Measurements from ENCODE around the gene ST8SIA2.
"Not testable (repeated sequence)": the region's sequence is repeated elsewhere in the genome, so short reads cannot be mapped to it uniquely, and the experiment has no call there.

Gene ST8SIA2

DNA sequence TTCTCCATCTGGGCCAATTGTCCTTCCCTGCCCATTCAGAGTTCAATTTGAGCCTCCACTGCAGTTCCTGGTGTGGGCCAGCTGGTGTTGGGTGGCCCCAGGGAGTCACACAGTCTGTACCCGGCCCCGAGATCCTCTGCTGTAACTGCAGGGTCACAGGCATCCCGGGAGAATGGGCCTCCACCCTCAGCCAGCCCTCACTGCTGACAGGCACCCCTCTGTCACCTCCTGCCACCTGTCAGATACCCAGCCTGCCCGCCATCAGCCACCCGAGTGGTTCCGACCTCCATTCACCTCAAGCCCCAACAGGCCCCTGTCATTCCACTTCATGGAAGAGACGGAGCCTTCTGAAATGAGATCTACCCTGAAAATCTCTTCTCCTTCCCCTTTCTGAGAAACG lies 73.2 kb downstream of the ST8SIA2 start:
- H3K9me3 Mint-ChIP-seq, result no peaks in the 10 kb centered on the region
- H3K4me3 Mint-ChIP-seq, result no peak overlapping the region
- no peak for TF ChIP-seq CTCF (IDR thresholded peaks at IDR 0.05; ENCODE audit: unreplicated experiment in 3 of 3)
- no peak overlapping the region for H3K27ac Mint-ChIP-seq
- H3K27me3 Mint-ChIP-seq (ENCODE audit: low read depth), result no peaks in the 10 kb centered on the region
- no peaks in the 10 kb centered on the region for H3K4me1 Mint-ChIP-seq
- peaks cover 27% of the 10 kb centered on the region for H3K36me3 Mint-ChIP-seq (ENCODE audit: low read depth)

DNA sequence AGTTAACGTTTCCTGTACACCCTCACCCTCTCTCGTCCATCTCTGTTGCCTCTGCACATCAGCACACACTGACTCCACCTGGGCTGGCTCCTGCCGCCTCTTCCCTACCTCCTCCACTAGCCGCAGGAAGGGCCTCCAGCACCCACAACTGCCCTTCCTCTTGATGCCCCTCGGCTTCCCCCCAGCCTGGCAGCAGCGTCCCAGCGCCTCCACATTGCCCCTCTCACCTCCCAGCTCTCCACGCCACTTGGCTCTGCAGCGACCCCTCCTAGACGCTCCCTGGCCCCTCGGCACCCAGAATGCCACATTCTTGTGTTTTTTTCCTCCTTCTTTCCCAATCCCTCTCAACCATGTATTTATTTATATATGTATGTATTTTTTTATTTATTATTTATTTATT lies 73.6 kb downstream of the ST8SIA2 start:
- H3K4me1 Mint-ChIP-seq, result no peaks in the 10 kb centered on the region
- no peak for TF ChIP-seq CTCF (IDR thresholded peaks at IDR 0.05; ENCODE audit: unreplicated experiment in 3 of 3)
- no peak overlapping the region for H3K4me3 Mint-ChIP-seq
- no peaks in the 10 kb centered on the region for H3K9me3 Mint-ChIP-seq
- no peak overlapping the region for H3K27ac Mint-ChIP-seq
- no peaks in the 10 kb centered on the region for H3K27me3 Mint-ChIP-seq (ENCODE audit: low read depth)
- H3K36me3 Mint-ChIP-seq (ENCODE audit: low read depth), result peaks cover 27% of the 10 kb centered on the region

DNA sequence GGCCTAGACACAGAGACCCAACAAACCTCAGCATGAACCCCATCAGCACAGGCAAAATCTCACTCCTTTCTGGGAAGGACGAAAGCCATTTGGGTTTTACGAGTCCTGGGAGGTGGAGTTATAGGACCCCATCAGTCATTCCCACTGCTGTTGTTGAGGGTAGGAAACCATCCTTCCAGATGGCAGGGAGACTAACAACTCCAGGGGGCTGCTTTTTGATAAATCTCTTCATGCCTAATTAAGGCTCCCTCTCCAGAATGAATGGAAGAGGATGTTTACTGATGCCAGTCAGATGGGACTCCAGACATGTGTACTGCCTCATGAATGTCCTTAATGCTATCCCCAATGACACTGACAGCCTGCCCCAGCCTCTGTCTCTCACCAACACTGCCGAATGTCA lies 75.3 kb downstream of the ST8SIA2 start:
- H3K9me3 Mint-ChIP-seq, result no peaks in the 10 kb centered on the region
- no peak for TF ChIP-seq CTCF (IDR thresholded peaks at IDR 0.05; ENCODE audit: unreplicated experiment in 3 of 3)
- peaks cover 23% of the 10 kb centered on the region for H3K36me3 Mint-ChIP-seq (ENCODE audit: low read depth)
- H3K27ac Mint-ChIP-seq, result no peak overlapping the region
- no peak overlapping the region for H3K4me3 Mint-ChIP-seq
- no peaks in the 10 kb centered on the region for H3K27me3 Mint-ChIP-seq (ENCODE audit: low read depth)
- no peaks in the 10 kb centered on the region for H3K4me1 Mint-ChIP-seq

- Mint-ChIP-seq H3K4me1 (no peaks in the 10 kb centered on the region), H3K27ac (no peak overlapping the region), H3K9me3 (no peaks in the 10 kb centered on the region), H3K36me3 (ENCODE audit: low read depth) (peaks cover 13% of the 10 kb centered on the region), H3K27me3 (ENCODE audit: low read depth) (peaks cover 6% of the 10 kb centered on the region), H3K4me3 (no peak overlapping the region)
- no peak for TF ChIP-seq CTCF (IDR thresholded peaks at IDR 0.05; ENCODE audit: unreplicated experiment in 3 of 3)
Measured at GRCh38 chr15:92471288-92471687, 77.6 kb downstream of the ST8SIA2 start.

GRCh38 chr15:92473756-92474155 lies 80.1 kb downstream of the ST8SIA2 start:
- Mint-ChIP-seq H3K36me3 (ENCODE audit: low read depth) (no peaks in the 10 kb centered on the region), H3K27me3 (ENCODE audit: low read depth) (peaks cover 17% of the 10 kb centered on the region), H3K9me3 (no peaks in the 10 kb centered on the region), H3K27ac (no peak overlapping the region), H3K4me1 (no peaks in the 10 kb centered on the region), H3K4me3 (no peak overlapping the region)
- TF ChIP-seq CTCF (IDR thresholded peaks at IDR 0.05; ENCODE audit: unreplicated experiment in 3 of 3), result no peak

DNA sequence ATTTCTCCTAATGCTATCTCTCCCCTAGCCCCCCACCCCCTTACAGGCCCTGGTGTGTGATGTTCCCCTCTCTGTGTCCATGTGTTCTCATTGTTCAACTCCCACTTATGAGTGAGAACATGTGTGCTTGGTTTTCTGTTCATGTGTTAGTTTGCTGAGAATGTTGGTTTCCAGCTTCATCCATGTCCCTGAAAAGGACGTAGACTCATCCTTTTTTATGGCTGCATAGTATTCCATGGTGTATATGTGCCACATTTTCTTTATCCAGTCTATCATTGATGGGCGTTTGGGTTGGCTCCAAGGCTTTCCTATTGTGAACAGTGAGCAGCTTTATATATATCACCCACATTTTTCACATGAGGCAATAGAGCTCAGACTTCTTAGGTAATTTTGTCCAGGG lies 86.0 kb downstream of the ST8SIA2 start:
- H3K4me3 Mint-ChIP-seq; H3K9me3 Mint-ChIP-seq; H3K27ac Mint-ChIP-seq; H3K36me3 Mint-ChIP-seq (ENCODE audit: low read depth); H3K4me1 Mint-ChIP-seq: not testable (repeated sequence)
- peaks cover 17% of the 10 kb centered on the region for H3K27me3 Mint-ChIP-seq (ENCODE audit: low read depth)
